ENCODE data around the gene NATD1. TPM values are rescaled to one million over a fixed set of nuclear protein-coding genes. Genes with fewer than 3 reads are reported as not detected.

Gene NATD1
- total and polyA plus RNA-seq, 11 donors: 8.0 to 38.4 (median 18.7) TPM

DNA sequence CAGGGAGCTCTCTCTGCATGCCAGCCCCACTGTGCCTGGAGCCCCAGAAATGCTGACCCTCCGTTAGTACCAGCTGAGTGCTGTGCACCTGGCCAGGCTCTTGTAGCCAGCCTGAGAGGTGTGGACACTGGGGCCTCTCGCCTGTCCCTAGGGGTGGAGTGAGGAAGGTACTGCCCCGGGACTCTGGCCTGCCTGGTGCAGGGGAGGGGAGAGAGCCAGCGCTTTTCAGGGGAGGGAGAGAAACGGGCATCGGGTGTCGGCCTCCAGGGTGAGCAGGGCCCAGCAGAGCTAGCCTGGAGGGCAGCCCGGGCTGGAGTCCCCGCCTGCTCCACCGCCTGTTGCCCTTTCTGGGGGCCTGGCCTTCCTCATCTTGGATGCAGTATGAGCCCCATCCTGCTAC, 44.4 kb upstream of the NATD1 start:
- DNase-seq: peak in 1 of 5 donors; percentile 52
- Histone ChIP-seq H3K27me3 (no peaks in the 10 kb centered on the region), H3K27ac (peak overlapping the region in 1 of 12 donors; percentile 4), H3K36me3 (peaks cover under 1 to 52% (median 42%) of the 10 kb centered on the region in 9 donors), H3K4me1 (peaks cover 0 to 56% (median 21%) of the 10 kb centered on the region in 12 donors), H3K9me3 (no peaks in the 10 kb centered on the region), H3K4me3 (no peak overlapping the region)
- intact Hi-C loops (cut with DNase I): loop anchor here in 1 of 10 donors (10.0 kb wide), 1 partner anchor 1147 kb away; no protein-coding TSS in a partner anchor
- no peak for TF ChIP-seq POLR2A (IDR thresholded peaks at IDR 0.05)
- TF ChIP-seq, protein P1, sequence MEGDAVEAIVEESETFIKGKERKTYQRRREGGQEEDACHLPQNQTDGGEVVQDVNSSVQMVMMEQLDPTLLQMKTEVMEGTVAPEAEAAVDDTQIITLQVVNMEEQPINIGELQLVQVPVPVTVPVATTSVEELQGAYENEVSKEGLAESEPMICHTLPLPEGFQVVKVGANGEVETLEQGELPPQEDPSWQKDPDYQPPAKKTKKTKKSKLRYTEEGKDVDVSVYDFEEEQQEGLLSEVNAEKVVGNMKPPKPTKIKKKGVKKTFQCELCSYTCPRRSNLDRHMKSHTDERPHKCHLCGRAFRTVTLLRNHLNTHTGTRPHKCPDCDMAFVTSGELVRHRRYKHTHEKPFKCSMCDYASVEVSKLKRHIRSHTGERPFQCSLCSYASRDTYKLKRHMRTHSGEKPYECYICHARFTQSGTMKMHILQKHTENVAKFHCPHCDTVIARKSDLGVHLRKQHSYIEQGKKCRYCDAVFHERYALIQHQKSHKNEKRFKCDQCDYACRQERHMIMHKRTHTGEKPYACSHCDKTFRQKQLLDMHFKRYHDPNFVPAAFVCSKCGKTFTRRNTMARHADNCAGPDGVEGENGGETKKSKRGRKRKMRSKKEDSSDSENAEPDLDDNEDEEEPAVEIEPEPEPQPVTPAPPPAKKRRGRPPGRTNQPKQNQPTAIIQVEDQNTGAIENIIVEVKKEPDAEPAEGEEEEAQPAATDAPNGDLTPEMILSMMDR (IDR thresholded peaks at IDR 0.05): no peak
- ATAC-seq: no peak
- 59 to 66% (median 63%) methylated on average over 10 of the region's 10 CpGs for WGBS, 4 donors

DNA sequence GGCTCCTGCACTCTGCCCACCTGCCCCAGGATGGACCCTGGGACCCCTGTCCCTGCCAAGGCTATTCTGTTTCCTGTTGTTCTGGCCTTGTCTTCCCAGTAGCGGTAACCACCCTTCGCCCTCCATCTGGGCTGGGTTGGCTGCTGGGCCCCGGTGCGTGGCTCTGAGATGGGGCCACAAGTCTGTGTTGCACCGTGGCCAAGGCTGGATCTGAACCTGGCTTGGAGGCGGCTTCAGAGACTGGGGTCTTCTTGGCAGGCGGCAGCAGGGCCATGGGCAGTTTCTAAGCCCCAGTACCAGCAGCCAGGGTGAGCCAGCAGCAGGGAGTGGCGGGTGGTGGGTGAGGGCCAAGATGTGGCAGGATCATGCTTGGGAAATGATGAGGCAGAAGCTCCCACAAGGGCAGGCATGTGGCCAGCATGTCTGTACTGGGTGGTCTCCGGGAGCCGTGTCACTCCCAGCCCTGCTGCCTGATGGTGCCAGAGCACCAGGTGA, 43.9 kb upstream of the NATD1 start:
- TF ChIP-seq POLR2A (IDR thresholded peaks at IDR 0.05): no peak
- TF ChIP-seq, protein P1 (IDR thresholded peaks at IDR 0.05): no peak
- H3K36me3 ChIP-seq: peaks cover 0 to 52% (median 37%) of the 10 kb centered on the region in 9 donors
- H3K4me1 ChIP-seq: peaks cover 0 to 56% (median 21%) of the 10 kb centered on the region in 12 donors
- intact Hi-C loops (cut with DNase I): loop anchor here in 1 of 10 donors (10.0 kb wide), 1 partner anchor 1148 kb away; no protein-coding TSS in a partner anchor
- no peak overlapping the region for H3K4me3 ChIP-seq
- H3K27ac ChIP-seq: peak overlapping the region in 3 of 12 donors; percentile 4 to 80 (median 70)
- no peak for ATAC-seq
- no peaks in the 10 kb centered on the region for H3K27me3 ChIP-seq
- 68 to 75% (median 70%) methylated on average over 10 of the region's 10 CpGs for WGBS, 4 donors
- no peaks in the 10 kb centered on the region for H3K9me3 ChIP-seq
- peak in 1 of 5 donors; percentile 66 for DNase-seq

DNA sequence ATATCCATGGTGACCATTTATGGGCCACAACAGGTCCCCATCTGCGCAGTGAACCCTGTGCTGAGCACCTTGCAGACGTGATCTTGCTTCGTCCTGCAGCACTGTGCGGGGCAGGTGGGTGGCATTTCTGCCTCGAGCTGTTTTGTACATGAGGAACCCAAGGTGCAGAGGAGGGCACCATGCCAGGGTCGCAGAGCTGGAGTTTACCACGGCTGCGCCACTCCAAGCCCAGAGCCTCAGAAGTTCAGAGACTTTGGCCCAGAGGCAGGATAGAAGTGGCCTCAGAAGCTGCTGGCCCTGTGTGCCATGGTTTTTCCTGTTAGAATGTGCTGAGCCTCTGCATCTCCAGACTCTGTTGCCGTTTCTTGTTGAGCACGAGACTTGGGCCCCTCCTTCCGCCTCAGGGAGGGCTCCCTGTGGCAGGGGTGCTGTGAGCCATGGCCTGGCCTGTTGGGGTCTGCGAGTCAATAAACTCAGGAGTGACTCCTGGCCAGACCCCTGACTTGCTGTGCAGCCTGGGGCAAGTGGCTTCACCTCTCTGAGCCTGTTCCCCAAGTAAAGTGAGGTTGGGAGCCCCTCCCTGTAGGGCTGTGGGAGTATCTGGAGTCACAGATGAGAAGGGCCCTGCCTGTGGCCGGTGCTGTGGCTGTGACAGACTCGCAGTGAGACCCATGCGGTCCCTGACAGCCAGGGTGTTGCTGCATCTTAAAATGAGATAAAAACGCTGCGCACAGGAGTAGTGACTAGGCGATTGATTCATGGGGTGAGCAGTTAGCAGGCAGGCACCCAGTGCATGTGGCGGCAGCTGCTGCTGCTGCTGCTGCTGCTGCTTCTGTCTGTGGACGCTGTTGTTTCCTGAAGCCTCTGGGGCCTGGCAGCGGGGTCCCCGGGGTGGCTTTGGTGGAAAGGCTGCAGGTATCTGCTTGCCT, 43.2 kb upstream of the NATD1 start:
- ATAC-seq (peak; percentile 1 to 32 (median 22)), DNase-seq (peak in 3 of 5 donors; percentile 44 to 78 (median 66))
- 62 to 68% (median 67%) methylated on average over 22 of the region's 22 CpGs for WGBS, 4 donors
- Histone ChIP-seq H3K36me3 (peaks cover 0 to 53% (median 30%) of the 10 kb centered on the region in 9 donors), H3K4me1 (peaks cover 0 to 59% (median 23%) of the 10 kb centered on the region in 12 donors), H3K4me3 (no peak overlapping the region), H3K27me3 (no peaks in the 10 kb centered on the region), H3K27ac (peak overlapping the region in 6 of 12 donors; percentile 46 to 80 (median 60)), H3K9me3 (no peaks in the 10 kb centered on the region)
- intact Hi-C loops (cut with DNase I): loop anchor here in 1 of 10 donors (10.0 kb wide), 1 partner anchor 1148 kb away; no protein-coding TSS in a partner anchor
- TF ChIP-seq POLR2A (IDR thresholded peaks at IDR 0.05): no peak
- TF ChIP-seq, protein P1 (IDR thresholded peaks at IDR 0.05): no peak
